GM12801 (cell line): ENCODE measurements around the gene CCDC158.

Experiments used
- TF ChIP-seq, protein P1 (sequence below): IDR thresholded peaks from one replicate; pipeline ENCODE4 v1.5.1; 2011; ENCODE audit warnings: control low read depth; ENCODE audit not compliant: insufficient read length; ENCODE audit errors: extremely low read depth

The CCDC158 gene

DNA sequence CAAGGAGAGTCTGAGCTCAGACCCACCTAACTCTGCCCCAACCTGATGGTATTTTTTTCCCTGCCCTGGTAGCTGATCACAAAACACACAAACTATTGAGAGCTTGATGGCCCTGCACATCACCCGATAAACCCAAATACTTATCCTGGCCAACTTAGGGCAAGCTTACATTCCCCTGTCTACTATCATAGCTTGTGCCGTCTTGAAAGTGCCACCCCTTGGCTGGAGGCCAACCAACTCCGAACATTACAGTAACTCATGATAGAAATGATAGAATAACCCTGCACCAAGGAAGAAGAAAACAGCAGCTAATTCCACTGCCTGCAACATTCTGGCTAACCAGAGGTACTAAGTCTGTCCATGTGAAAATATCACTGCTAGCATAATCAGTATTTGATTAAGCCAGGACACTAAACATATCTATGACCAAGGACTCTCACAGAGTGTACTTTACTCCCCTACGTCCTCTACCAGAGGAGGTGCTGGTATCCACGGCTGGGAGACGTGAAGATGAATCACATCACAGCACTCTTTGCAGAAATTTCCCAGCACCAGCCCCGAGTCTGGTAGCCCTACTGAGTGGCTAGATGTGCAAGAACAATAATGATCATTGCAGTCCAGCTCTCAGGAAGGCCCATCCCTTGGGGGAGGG, 105.5 kb downstream of the CCDC158 start:
- TF ChIP-seq, protein P1, sequence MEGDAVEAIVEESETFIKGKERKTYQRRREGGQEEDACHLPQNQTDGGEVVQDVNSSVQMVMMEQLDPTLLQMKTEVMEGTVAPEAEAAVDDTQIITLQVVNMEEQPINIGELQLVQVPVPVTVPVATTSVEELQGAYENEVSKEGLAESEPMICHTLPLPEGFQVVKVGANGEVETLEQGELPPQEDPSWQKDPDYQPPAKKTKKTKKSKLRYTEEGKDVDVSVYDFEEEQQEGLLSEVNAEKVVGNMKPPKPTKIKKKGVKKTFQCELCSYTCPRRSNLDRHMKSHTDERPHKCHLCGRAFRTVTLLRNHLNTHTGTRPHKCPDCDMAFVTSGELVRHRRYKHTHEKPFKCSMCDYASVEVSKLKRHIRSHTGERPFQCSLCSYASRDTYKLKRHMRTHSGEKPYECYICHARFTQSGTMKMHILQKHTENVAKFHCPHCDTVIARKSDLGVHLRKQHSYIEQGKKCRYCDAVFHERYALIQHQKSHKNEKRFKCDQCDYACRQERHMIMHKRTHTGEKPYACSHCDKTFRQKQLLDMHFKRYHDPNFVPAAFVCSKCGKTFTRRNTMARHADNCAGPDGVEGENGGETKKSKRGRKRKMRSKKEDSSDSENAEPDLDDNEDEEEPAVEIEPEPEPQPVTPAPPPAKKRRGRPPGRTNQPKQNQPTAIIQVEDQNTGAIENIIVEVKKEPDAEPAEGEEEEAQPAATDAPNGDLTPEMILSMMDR, result no peak

DNA sequence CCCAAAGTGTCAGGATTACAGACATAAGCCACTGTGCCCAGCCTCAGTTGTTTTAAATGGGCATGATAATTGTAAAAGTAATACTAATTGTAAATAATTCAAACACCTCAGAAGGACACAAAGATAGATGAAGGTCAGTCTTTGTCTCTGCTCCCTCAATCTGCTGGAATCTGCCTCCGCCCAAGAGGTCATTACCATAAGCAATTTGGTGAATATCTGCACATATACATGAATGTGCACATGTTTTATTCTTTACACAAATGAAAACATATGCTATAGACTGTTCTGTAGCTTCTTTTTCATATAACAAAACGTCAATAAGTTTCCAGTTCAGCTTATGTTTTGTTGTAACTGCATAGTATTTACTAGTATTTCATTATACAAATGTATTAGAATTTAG, 107.4 kb downstream of the CCDC158 start:
- TF ChIP-seq, protein P1, result no peak

DNA sequence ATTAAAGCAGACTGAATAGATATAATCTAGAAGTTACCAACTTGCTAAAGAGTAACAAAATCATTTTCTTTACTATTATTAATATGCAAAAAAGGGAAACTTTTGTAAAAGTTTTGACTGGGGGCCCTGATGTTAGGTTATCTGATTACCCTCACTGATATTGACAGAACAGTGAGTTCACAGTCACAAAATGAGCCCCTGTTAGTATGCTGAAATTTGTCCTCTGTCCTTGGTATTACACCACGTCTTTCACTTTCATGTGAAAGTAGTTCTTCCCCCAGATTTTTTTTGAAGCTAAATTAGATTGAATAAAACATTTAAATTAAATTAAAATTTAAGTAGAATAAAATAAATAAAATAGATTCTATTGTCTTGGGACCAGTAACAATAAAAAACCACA, 108.5 kb downstream of the CCDC158 start:
- TF ChIP-seq, protein P1, result no peak

DNA sequence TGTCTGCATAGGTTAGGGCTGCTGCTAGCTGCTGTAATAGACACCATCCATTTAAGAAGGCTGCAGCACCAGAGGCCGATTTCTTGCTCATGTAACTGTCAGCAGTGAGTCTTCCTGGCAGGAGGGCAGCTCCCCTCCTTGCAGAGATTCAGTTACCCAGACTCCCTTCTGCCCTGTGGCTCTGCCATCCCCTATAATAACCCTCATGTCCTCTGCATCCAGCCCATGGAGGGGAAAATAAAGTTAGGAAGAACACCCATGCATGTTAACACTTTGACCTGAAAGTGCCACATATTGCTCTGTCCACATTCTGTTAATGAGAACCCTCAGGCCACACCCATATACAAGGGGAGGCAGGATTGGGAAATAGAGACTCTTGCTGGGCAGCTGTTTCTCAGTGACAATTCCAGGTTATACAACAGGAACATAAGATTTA, 109.0 kb downstream of the CCDC158 start:
- TF ChIP-seq, protein P1, result no peak

DNA sequence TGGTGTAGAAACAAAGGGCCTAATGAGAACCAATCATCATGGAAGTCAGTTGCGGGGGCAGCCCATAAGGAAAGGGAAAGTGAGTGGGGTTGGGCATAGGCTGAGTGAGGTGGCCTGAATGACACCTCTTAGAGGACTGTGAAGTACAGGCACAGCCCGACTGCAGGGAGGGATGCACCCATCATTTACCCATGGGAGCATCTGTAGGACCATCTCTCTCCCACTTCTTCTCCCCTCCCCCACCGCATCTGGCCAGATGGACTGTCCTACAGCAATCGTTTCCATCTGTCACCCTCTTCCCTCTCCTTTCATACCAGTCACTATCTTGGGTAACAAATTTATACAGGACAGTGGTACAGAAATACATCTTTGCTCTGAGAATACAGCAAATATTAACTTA, 110.3 kb downstream of the CCDC158 start:
- TF ChIP-seq, protein P1, result no peak

DNA sequence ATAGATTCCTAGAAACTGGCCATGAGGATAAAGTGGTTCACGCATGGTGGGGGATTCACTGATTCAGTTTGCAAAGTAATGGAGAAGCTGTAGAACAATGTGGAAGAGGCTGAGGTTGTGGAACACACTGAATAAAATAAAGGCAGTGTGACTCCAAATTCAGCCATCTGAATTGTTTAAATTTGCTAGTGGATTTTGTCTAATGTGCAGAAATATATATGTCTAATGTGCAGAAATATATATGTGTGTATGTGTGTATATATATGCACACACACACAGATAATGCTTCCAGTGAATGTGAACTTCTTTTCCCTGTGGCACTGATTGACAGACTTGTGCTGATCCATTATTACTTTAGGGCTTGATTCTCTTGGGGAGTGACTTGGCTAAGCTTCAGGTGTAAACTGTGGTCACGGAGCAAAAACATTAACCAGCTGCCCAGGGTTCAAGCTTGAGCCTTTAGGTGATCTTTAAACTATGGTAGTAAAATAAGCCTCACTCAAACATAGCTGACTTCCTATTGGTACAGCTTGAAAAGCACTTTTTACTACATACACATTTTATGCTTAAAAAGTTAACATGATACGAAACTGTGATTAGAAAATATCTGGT, 110.9 kb downstream of the CCDC158 start:
- TF ChIP-seq, protein P1, result no peak

DNA sequence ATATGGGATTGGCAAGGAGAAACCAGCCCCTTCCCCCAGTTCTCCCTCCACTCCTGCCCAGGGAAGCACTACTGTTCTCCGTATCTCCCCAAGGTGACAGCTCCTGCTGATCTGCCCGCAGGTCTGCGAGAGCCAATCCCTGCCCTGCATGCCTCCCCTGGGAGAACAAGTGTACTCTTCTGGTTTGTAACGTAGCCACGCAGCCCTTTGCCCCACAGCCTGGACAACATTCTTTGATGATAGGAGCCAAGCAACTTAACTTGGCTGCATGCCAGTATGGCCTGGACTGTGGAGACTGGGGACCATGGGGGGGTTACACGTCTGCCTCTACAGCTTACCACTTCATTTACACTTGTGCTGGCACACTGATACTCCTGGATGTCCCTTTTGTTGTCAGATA, 112.4 kb downstream of the CCDC158 start:
- TF ChIP-seq, protein P1, result no peak
